GM12873 (cell line): Measurements from ENCODE around the gene FBXL22.

Experiments
- CTCF ChIP-seq: IDR thresholded peaks from 2 replicates; pipeline ENCODE4 v1.5.1; 2012; ENCODE audit warnings: low read depth, mild to moderate bottlenecking, moderate library complexity, low read length, control low read depth; ENCODE audit not compliant: insufficient read depth; ENCODE audit errors: missing control alignments

The FBXL22 gene

GRCh38 chr15:63559753-63560152 lies 37.4 kb upstream of the FBXL22 start:
- TF ChIP-seq CTCF = no peak

GRCh38 chr15:63560741-63561448 lies 36.3 kb upstream of the FBXL22 start:
- TF ChIP-seq CTCF = no peak

- no peak for TF ChIP-seq CTCF
Observed at GRCh38 chr15:63564093-63564492, 33.1 kb upstream of the FBXL22 start.

- no peak for TF ChIP-seq CTCF
Observed at GRCh38 chr15:63565536-63566186, 31.5 kb upstream of the FBXL22 start.

- TF ChIP-seq CTCF = no peak
Observed at GRCh38 chr15:63572749-63573464, 24.3 kb upstream of the FBXL22 start.

GRCh38 chr15:63573533-63573932 lies 23.7 kb upstream of the FBXL22 start:
- TF ChIP-seq CTCF = no peak

GRCh38 chr15:63575312-63575711 lies 21.9 kb upstream of the FBXL22 start:
- no peak for TF ChIP-seq CTCF
